ENCODE measurements around the gene PTOV1.

GRCh38 chr19:49871349-49871985 is 20.5 kb downstream of the PTOV1 start:
- TF ChIP-seq CTCF (IDR thresholded peaks at IDR 0.05; ENCODE audit: insufficient read depth, low read length, poor library complexity, severe bottlenecking) (no peak), EZH2phosphoT487 (conservative IDR thresholded peaks at IDR 0.05; ENCODE audit: low read length) (no peak)

All from SU-DHL-6 (cell line).